Activated B cell treated with CpG ODN at 0.5 μM for 24 hours (primary cell): ENCODE data around the gene TUBA1C. TPM values are rescaled to one million over a fixed set of nuclear protein-coding genes. Genes with fewer than 3 reads are reported as not detected.

ENCODE experiments used
- ATAC-seq: fragments of 200-7000 bp; cut with Tn5 transposase; one replicate; pipeline ENCODE4 v1.10.0; 2021; ENCODE audit warnings: low read depth, mild to moderate bottlenecking, moderate library complexity
- CTCF ChIA-PET: fragments of 350-600 bp; sonication (Branson Sonifier 250); formaldehyde crosslinking; loops from one replicate; lab custom pipeline; 2021; ENCODE audit warnings: antibody characterized with exemption; lab: Charles Lee
- POLR2A ChIA-PET: fragments of 350-600 bp; sonication (Branson Sonifier 250); formaldehyde crosslinking; loops from one replicate; lab custom pipeline; 2021; ENCODE audit warnings: antibody characterized with exemption; lab: Charles Lee
- DNase-seq: peaks from one replicate; pipeline ENCODE4 v3.0.0; 2022
- H3K27ac Mint-ChIP-seq: one replicate; pipeline ENCODE4 v1.8.0; 2020; ENCODE audit warnings: mixed read lengths
- H3K27me3 Mint-ChIP-seq: one replicate; pipeline ENCODE4 v1.8.0; 2021; ENCODE audit warnings: mixed read lengths
- H3K36me3 Mint-ChIP-seq: one replicate; pipeline ENCODE4 v1.8.0; 2021; ENCODE audit warnings: low read depth, mixed read lengths
- H3K4me1 Mint-ChIP-seq: one replicate; pipeline ENCODE4 v1.8.0; 2021; ENCODE audit warnings: mixed read lengths
- H3K4me3 Mint-ChIP-seq: one replicate; pipeline ENCODE4 v1.8.0; 2020; ENCODE audit warnings: mild to moderate bottlenecking, mixed read lengths
- H3K9me3 Mint-ChIP-seq: one replicate; pipeline ENCODE4 v1.8.0; 2020; ENCODE audit warnings: mixed read lengths
- CTCF ChIP-seq: fragments of 200-600 bp; IDR thresholded peaks from one replicate; pipeline ENCODE4 v1.8.0; 2022; ENCODE audit warnings: antibody characterized with exemption, mild to moderate bottlenecking
- intact Hi-C: fragments of 100-400 bp; cut with micrococcal nuclease; formaldehyde crosslinking; loops from one replicate; pipeline ENCODE4 v1.15.1; 2024
- total RNA-seq: library from RNA; stranded (reverse); gene quantifications from 2 replicates; pipeline ENCODE4 v1.2.3, GENCODE V29; 2022

Gene TUBA1C
- total RNA-seq, 1 donor from 2014 or later, result 142 TPM

- peak overlapping the region; percentile 52 for H3K4me3 Mint-ChIP-seq
- no peaks in the 10 kb centered on the region for H3K9me3 Mint-ChIP-seq
- H3K4me1 Mint-ChIP-seq, result peaks cover 26% of the 10 kb centered on the region
- H3K27ac Mint-ChIP-seq, result no peak overlapping the region
- POLR2A ChIA-PET, result interaction anchor here (0.6 to 1.2 kb wide), 5 partner anchors 25 to 393 kb away, joined by 3 to 6 read pairs (median 3); partner anchors contain the start of gene TROAP
- no peak for TF ChIP-seq CTCF
- H3K27me3 Mint-ChIP-seq, result peaks cover 42% of the 10 kb centered on the region
- CTCF ChIA-PET, result interaction anchor here (1.1 to 1.4 kb wide), 5 partner anchors 9 to 234 kb away, joined by 3 to 7 read pairs (median 4); partner anchors contain the start of gene SPATS2
- no peak for ATAC-seq
- intact Hi-C loops, result no loop called here
- DNase-seq, result no peak
- no peaks in the 10 kb centered on the region for H3K36me3 Mint-ChIP-seq
Observed at GRCh38 chr12:49297695-49298060, 32.8 kb downstream of the TUBA1C start.

- no peak for TF ChIP-seq CTCF
Observed at GRCh38 chr12:49298160-49298559, 33.3 kb downstream of the TUBA1C start.

DNA sequence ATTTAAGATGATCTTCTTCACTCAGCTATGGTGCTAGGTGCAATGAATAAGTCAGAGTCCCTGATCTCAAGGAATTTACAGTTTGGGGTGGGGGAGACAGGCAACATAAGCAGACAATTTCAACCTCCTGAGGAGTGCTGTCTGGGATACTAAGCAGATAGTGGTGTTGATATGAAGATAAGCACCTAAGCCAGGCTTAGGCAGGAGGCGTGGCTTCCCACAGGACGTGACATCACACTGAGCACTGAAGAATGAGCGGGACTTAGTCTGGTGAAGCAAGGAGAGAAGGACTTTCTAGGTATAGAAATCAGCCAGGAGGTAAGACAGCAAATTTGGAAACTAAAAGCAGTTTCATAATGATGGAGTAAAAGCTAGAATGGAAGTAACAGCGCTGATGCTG lies 36.9 kb downstream of the TUBA1C start:
- peaks cover 41% of the 10 kb centered on the region for H3K27me3 Mint-ChIP-seq
- no peak for DNase-seq
- peaks cover 15% of the 10 kb centered on the region for H3K4me1 Mint-ChIP-seq
- CTCF ChIA-PET, result no interaction called here
- POLR2A ChIA-PET, result no interaction called here
- ATAC-seq, result no peak
- no peaks in the 10 kb centered on the region for H3K9me3 Mint-ChIP-seq
- intact Hi-C loops, result no loop called here
- H3K27ac Mint-ChIP-seq, result no peak overlapping the region
- no peak overlapping the region for H3K4me3 Mint-ChIP-seq
- TF ChIP-seq CTCF, result no peak
- H3K36me3 Mint-ChIP-seq, result no peaks in the 10 kb centered on the region

More at GRCh38 chr12:49298160-49298559, 33.3 kb downstream of the TUBA1C start:
- Mint-ChIP-seq H3K4me1 (peaks cover 26% of the 10 kb centered on the region), H3K27me3 (peaks cover 46% of the 10 kb centered on the region), H3K9me3 (no peaks in the 10 kb centered on the region), H3K4me3 (no peak overlapping the region), H3K27ac (no peak overlapping the region), H3K36me3 (no peaks in the 10 kb centered on the region)
- CTCF ChIA-PET, result interaction anchor here (1.0 to 2.0 kb wide), 3 partner anchors 9 to 234 kb away, joined by 3 to 6 read pairs (median 3); no protein-coding TSS in a partner anchor
- intact Hi-C loops, result no loop called here
- POLR2A ChIA-PET, result no interaction called here
- ATAC-seq, result no peak
- no peak for DNase-seq

- peaks cover 39% of the 10 kb centered on the region for H3K27me3 Mint-ChIP-seq
Observed at GRCh38 chr12:49304161-49304560, 39.3 kb downstream of the TUBA1C start.

More at GRCh38 chr12:49304161-49304560, 39.3 kb downstream of the TUBA1C start:
- H3K9me3 Mint-ChIP-seq, result no peaks in the 10 kb centered on the region
- TF ChIP-seq CTCF, result no peak
- ATAC-seq (no peak), DNase-seq (no peak)
- H3K4me3 Mint-ChIP-seq, result no peak overlapping the region
- ChIA-PET POLR2A (interaction anchor here (0.6 kb wide), 1 partner anchor 13 kb away, joined by 5 read pairs; no protein-coding TSS in a partner anchor), CTCF (interaction anchor here (1.0 kb wide), 2 partner anchors 11 to 15 kb away, joined by 3 to 5 read pairs; no protein-coding TSS in a partner anchor)
- no peaks in the 10 kb centered on the region for H3K36me3 Mint-ChIP-seq
- no peak overlapping the region for H3K27ac Mint-ChIP-seq
- no peaks in the 10 kb centered on the region for H3K4me1 Mint-ChIP-seq
- intact Hi-C loops, result no loop called here
